Smooth muscle cell of the pulmonary artery (primary cell): ENCODE data around the gene MIEF2. TPM values are rescaled to one million over a fixed set of nuclear protein-coding genes. Genes with fewer than 3 reads are reported as not detected.

Experiments
- total RNA-seq: library from RNA; depleted of rRNA; stranded (reverse); fragments of >200 nt; gene quantifications from 2 replicates; pipeline ENCODE4 v1.2.3, GENCODE V29; 2014

The MIEF2 gene
- total RNA-seq = 22.6 and 24.4 TPM in 2 replicates

GRCh38 chr17:18260332-18261145 is at the start of gene MIEF2:
TSS of gene MIEF2 (plus strand) at chr17:18260662. CDS start at chr17:18262721, 2,059 bp downstream.

GRCh38 chr17:18225121-18225641 is 35.3 kb upstream of the MIEF2 start, which contains the start of gene LLGL1:
TSS of gene LLGL1 (plus strand) at chr17:18225635. CDS start at chr17:18225683, 48 bp downstream.

GRCh38 chr17:18258356-18259038 is 2.0 kb upstream of the MIEF2 start, which contains the start of gene FLII:
TSS of gene FLII (minus strand) at chr17:18258738. CDS start at chr17:18258690, 48 bp downstream.

GRCh38 chr17:18314731-18315561 is 54.5 kb downstream of the MIEF2 start, which contains the start of the genes SMCR8 and TOP3A:
TSS of gene SMCR8 (plus strand) at chr17:18315293. CDS start at chr17:18315790, 497 bp downstream.
TSS of gene TOP3A (minus strand) at chr17:18314994. CDS start at chr17:18314778, 216 bp downstream.

Other genes with a start within 250 kb of the MIEF2 start
- 13.0 and 18.5 TPM in 2 replicates for gene ATPAF2, start 221.5 kb upstream of the MIEF2 start, total RNA-seq
- 14.3 and 14.6 TPM in 2 replicates for gene GID4, start 221.3 kb upstream of the MIEF2 start, total RNA-seq
- 35.4 and 38.3 TPM in 2 replicates for gene DRG2, start 172.7 kb upstream of the MIEF2 start, total RNA-seq
- 1.4 and 1.9 TPM in 2 replicates for gene MYO15A, start 151.9 kb upstream of the MIEF2 start, total RNA-seq
- 172 and 177 TPM in 2 replicates for gene ALKBH5, start 76.8 kb upstream of the MIEF2 start, total RNA-seq
- 41.2 and 49.5 TPM in 2 replicates for gene LLGL1, start 35.0 kb upstream of the MIEF2 start, total RNA-seq
- gene FLII, start 1.9 kb upstream of the MIEF2 start, total RNA-seq = 293 and 417 TPM in 2 replicates
- gene TOP3A, start 54.3 kb downstream of the MIEF2 start, total RNA-seq = 19.7 and 24.7 TPM in 2 replicates
- 27.4 and 31.9 TPM in 2 replicates for gene SMCR8, start 54.6 kb downstream of the MIEF2 start, total RNA-seq
- 3.7 and 4.6 TPM in 2 replicates for gene SHMT1, start 102.9 kb downstream of the MIEF2 start, total RNA-seq
- not detected in 2 replicates for gene EVPLL, start 117.1 kb downstream of the MIEF2 start, total RNA-seq
- not detected in 2 replicates for gene LGALS9C, start 216.1 kb downstream of the MIEF2 start, total RNA-seq